ENCODE data around the gene CENPP.
A peak's percentile ranks its signal among the peaks of the same experiment; 100 is the strongest.

Gene CENPP

GRCh38 chr9:92312887-92313623 is 12.7 kb upstream of the CENPP start:
- DNase-seq (ENCODE audit: low read depth, low spot score): no peak

- DNase-seq (ENCODE audit: low read depth, low spot score): no peak
These were observed 12.1 kb upstream of the CENPP start for GRCh38 chr9:92313624-92314012.

GRCh38 chr9:92315456-92315855 is 10.3 kb upstream of the CENPP start:
- no peak for DNase-seq (ENCODE audit: low read depth, low spot score)

GRCh38 chr9:92324431-92324830 is 1.3 kb upstream of the CENPP start:
- no peak for DNase-seq (ENCODE audit: low read depth, low spot score)

- no peak for DNase-seq (ENCODE audit: low read depth, low spot score)
These were observed 874 bp upstream of the CENPP start for GRCh38 chr9:92324889-92325268.

GRCh38 chr9:92325991-92326500 is 293 bp downstream of the CENPP start:
- no peak for DNase-seq (ENCODE audit: low read depth, low spot score)

- no peak for DNase-seq (ENCODE audit: low read depth, low spot score)
These were observed 1.6 kb downstream of the CENPP start for GRCh38 chr9:92327283-92327850.

GRCh38 chr9:92328225-92328624 is 2.5 kb downstream of the CENPP start:
- DNase-seq (ENCODE audit: low read depth, low spot score): no peak

GRCh38 chr9:92332577-92333281 is 7.0 kb downstream of the CENPP start:
- peak; percentile 49 for DNase-seq (ENCODE audit: low read depth, low spot score)

- no peak for DNase-seq (ENCODE audit: low read depth, low spot score)
These were observed 7.5 kb downstream of the CENPP start for GRCh38 chr9:92333282-92333634.

- no peak for DNase-seq (ENCODE audit: low read depth, low spot score)
These were observed 15.8 kb downstream of the CENPP start for GRCh38 chr9:92341578-92341977.

- no peak for DNase-seq (ENCODE audit: low read depth, low spot score)
These were observed 17.2 kb downstream of the CENPP start for GRCh38 chr9:92342825-92343488.

- DNase-seq (ENCODE audit: low read depth, low spot score): no peak
These were observed 19.8 kb downstream of the CENPP start for GRCh38 chr9:92345582-92345981.

- DNase-seq (ENCODE audit: low read depth, low spot score): peak; percentile 50
These were observed 24.3 kb downstream of the CENPP start for GRCh38 chr9:92349771-92350739.

GRCh38 chr9:92350740-92351133 is 25.0 kb downstream of the CENPP start:
- DNase-seq (ENCODE audit: low read depth, low spot score): no peak

- no peak for DNase-seq (ENCODE audit: low read depth, low spot score)
These were observed 27.3 kb downstream of the CENPP start for GRCh38 chr9:92353051-92353450.

GRCh38 chr9:92359394-92359995 is 33.7 kb downstream of the CENPP start:
- no peak for DNase-seq (ENCODE audit: low read depth, low spot score)

GRCh38 chr9:92360083-92360482 is 34.3 kb downstream of the CENPP start:
- DNase-seq (ENCODE audit: low read depth, low spot score): no peak

GRCh38 chr9:92369075-92369474 is 43.3 kb downstream of the CENPP start:
- DNase-seq (ENCODE audit: low read depth, low spot score): no peak

GRCh38 chr9:92373167-92373566 is 47.4 kb downstream of the CENPP start:
- no peak for DNase-seq (ENCODE audit: low read depth, low spot score)

GRCh38 chr9:92377876-92378275 is 52.1 kb downstream of the CENPP start:
- no peak for DNase-seq (ENCODE audit: low read depth, low spot score)

All from brain pericyte (primary cell).